Measurements from ENCODE around the gene KIF6.

KIF6 gene

DNA sequence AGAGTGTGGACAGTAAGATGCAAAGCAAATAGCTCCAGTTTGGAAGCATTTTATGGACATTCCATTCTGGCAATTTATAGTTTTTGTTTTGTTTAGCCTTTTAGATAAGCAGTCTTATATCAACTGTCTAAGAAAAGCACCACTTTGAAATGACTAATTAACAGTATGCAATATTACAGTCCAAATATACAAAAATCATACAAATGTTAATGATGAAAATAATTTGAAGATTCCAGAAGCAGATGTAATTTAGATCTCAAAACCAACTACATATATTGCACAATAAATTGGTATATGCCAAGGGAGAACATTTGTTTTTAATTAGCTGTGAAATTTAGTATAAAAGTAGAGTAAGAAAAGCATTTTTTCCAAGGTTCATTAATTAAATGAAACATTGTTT is 158.8 kb downstream of the KIF6 start:
- H3F3A ChIP-seq (ENCODE audit: low read depth): no peaks in the 10 kb centered on the region
- H3K9me3 ChIP-seq (ENCODE audit: insufficient read depth, low read depth, low read length): no peaks in the 10 kb centered on the region
- no peak overlapping the region for H2AFZ ChIP-seq (ENCODE audit: low read length)
- H3K4me2 ChIP-seq (ENCODE audit: low read depth, low read length, poor library complexity, severe bottlenecking): no peak overlapping the region
- no peak overlapping the region for H3K4me3 ChIP-seq (ENCODE audit: low read length, poor library complexity, severe bottlenecking)
- no peaks in the 10 kb centered on the region for H4K20me1 ChIP-seq (ENCODE audit: insufficient read depth, low read length, poor library complexity, severe bottlenecking)
- peaks cover 9% of the 10 kb centered on the region for H3K4me1 ChIP-seq (ENCODE audit: insufficient read depth, low read length, poor library complexity, severe bottlenecking)
- H3K79me2 ChIP-seq (ENCODE audit: insufficient read depth, low read length): no peaks in the 10 kb centered on the region
- H3K9me2 ChIP-seq (replicated peaks; ENCODE audit: low read depth, low read length): no peaks in the 10 kb centered on the region
- TF ChIP-seq EZH2phosphoT487 (IDR thresholded peaks at IDR 0.05; ENCODE audit: borderline replicate concordance): no peak
- TF ChIP-seq, protein P1, sequence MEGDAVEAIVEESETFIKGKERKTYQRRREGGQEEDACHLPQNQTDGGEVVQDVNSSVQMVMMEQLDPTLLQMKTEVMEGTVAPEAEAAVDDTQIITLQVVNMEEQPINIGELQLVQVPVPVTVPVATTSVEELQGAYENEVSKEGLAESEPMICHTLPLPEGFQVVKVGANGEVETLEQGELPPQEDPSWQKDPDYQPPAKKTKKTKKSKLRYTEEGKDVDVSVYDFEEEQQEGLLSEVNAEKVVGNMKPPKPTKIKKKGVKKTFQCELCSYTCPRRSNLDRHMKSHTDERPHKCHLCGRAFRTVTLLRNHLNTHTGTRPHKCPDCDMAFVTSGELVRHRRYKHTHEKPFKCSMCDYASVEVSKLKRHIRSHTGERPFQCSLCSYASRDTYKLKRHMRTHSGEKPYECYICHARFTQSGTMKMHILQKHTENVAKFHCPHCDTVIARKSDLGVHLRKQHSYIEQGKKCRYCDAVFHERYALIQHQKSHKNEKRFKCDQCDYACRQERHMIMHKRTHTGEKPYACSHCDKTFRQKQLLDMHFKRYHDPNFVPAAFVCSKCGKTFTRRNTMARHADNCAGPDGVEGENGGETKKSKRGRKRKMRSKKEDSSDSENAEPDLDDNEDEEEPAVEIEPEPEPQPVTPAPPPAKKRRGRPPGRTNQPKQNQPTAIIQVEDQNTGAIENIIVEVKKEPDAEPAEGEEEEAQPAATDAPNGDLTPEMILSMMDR (conservative IDR thresholded peaks at IDR 0.05; ENCODE audit: low read length): no peak
- no peak overlapping the region for H3K9ac ChIP-seq (ENCODE audit: low read depth, low read length, poor library complexity, severe bottlenecking)
- no peaks in the 10 kb centered on the region for H3K27me3 ChIP-seq (ENCODE audit: insufficient read depth, low read length, poor library complexity, severe bottlenecking)
- H3K36me3 ChIP-seq (ENCODE audit: insufficient read depth, low read length): no peaks in the 10 kb centered on the region

DNA sequence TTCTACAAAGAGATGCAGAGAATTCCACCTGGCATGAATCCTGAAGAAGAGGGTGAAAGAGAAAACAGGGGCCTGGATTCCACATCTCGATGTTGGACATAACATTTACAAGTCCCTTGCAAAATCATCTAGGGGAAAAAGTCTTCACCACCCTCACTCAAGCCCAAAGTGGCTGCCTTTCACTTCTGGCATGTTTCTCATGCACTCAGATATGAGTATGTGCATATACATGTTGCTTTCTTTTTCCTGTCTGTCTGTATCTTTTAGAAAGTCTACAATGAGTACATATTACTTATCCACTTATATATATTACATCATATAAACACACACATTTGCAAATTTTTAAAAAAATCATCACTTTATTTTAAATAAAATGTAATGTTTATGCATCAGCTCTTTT is 159.3 kb downstream of the KIF6 start:
- H3F3A ChIP-seq (ENCODE audit: low read depth): no peaks in the 10 kb centered on the region
- H2AFZ ChIP-seq (ENCODE audit: low read length): peak overlapping the region; percentile 12; the same call in 1 of the 2 replicates
- H4K20me1 ChIP-seq (ENCODE audit: insufficient read depth, low read length, poor library complexity, severe bottlenecking): no peaks in the 10 kb centered on the region
- TF ChIP-seq EZH2phosphoT487 (IDR thresholded peaks at IDR 0.05; ENCODE audit: borderline replicate concordance): no peak
- TF ChIP-seq, protein P1 (conservative IDR thresholded peaks at IDR 0.05; ENCODE audit: low read length): no peak
- no peaks in the 10 kb centered on the region for H3K9me2 ChIP-seq (replicated peaks; ENCODE audit: low read depth, low read length)
- H3K4me2 ChIP-seq (ENCODE audit: low read depth, low read length, poor library complexity, severe bottlenecking): no peak overlapping the region
- no peaks in the 10 kb centered on the region for H3K79me2 ChIP-seq (ENCODE audit: insufficient read depth, low read length)
- H3K27me3 ChIP-seq (ENCODE audit: insufficient read depth, low read length, poor library complexity, severe bottlenecking): no peaks in the 10 kb centered on the region
- peaks cover 9% of the 10 kb centered on the region for H3K4me1 ChIP-seq (ENCODE audit: insufficient read depth, low read length, poor library complexity, severe bottlenecking)
- no peak overlapping the region for H3K4me3 ChIP-seq (ENCODE audit: low read length, poor library complexity, severe bottlenecking)
- H3K36me3 ChIP-seq (ENCODE audit: insufficient read depth, low read length): no peaks in the 10 kb centered on the region
- H3K9me3 ChIP-seq (ENCODE audit: insufficient read depth, low read depth, low read length): no peaks in the 10 kb centered on the region
- H3K9ac ChIP-seq (ENCODE audit: low read depth, low read length, poor library complexity, severe bottlenecking): no peak overlapping the region

DNA sequence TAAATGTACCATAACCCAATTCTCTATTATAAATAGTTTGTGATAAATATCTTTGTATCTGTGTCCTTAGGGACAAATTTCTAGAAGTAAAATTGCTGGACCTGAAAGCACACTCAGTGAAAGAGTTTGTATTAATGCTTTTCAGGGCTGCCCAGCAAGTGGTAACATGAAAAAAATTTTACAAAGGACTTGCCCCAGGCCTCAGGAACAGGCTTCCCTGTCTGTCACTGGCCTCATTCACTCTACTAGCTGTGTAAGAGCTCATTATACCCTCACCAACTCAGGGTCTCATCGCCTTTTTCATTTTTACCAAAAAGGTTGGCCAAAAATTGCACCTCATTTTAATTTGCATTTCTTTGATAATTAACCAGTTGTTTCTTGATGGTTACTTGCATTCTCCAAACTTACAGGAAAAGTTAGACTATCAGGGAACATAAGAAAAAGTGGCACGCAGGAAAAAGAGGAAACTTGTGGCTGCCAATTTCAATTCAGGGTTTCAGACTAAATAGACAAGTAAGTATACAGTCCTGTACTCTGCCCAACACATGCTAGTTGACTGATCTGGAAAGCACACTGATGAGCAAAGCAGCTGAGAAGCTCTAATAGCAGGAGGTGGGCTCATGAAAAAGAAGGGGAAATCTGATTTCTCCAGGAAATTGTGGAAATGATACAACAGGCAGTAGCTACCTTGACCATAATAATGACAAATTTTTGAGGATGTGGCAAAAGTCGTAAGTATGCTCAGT is 161.5 kb downstream of the KIF6 start:
- Histone ChIP-seq H4K20me1 (ENCODE audit: insufficient read depth, low read length, poor library complexity, severe bottlenecking) (no peaks in the 10 kb centered on the region), H3F3A (ENCODE audit: low read depth) (no peaks in the 10 kb centered on the region), H3K27me3 (ENCODE audit: insufficient read depth, low read length, poor library complexity, severe bottlenecking) (no peaks in the 10 kb centered on the region), H3K36me3 (ENCODE audit: insufficient read depth, low read length) (no peaks in the 10 kb centered on the region), H3K4me2 (ENCODE audit: low read depth, low read length, poor library complexity, severe bottlenecking) (no peak overlapping the region), H3K9ac (ENCODE audit: low read depth, low read length, poor library complexity, severe bottlenecking) (no peak overlapping the region), H2AFZ (ENCODE audit: low read length) (no peak overlapping the region), H3K9me2 (replicated peaks; ENCODE audit: low read depth, low read length) (no peaks in the 10 kb centered on the region), H3K4me3 (ENCODE audit: low read length, poor library complexity, severe bottlenecking) (no peak overlapping the region), H3K79me2 (ENCODE audit: insufficient read depth, low read length) (no peaks in the 10 kb centered on the region), H3K9me3 (ENCODE audit: insufficient read depth, low read depth, low read length) (no peaks in the 10 kb centered on the region), H3K4me1 (ENCODE audit: insufficient read depth, low read length, poor library complexity, severe bottlenecking) (peaks cover 12% of the 10 kb centered on the region)
- TF ChIP-seq, protein P1 (conservative IDR thresholded peaks at IDR 0.05; ENCODE audit: low read length): no peak
- no peak for TF ChIP-seq EZH2phosphoT487 (IDR thresholded peaks at IDR 0.05; ENCODE audit: borderline replicate concordance)

All from Loucy (cell line).